Measurements from ENCODE around the gene FBXO28. TPM values are rescaled to one million over a fixed set of nuclear protein-coding genes. Genes with fewer than 3 reads are reported as not detected.

The FBXO28 gene
- total and polyA plus RNA-seq, 10 of the 15 experiments (the other 5 are each of a cell fraction or from before 2014, with no cell fraction given) = 4.3 to 23.2 (median 18.4) TPM

- no peak for TF ChIP-seq HDGF (IDR thresholded peaks at IDR 0.05)
- no peak for TF ChIP-seq MLLT1 (IDR thresholded peaks at IDR 0.05)
- TF ChIP-seq EGR1 (IDR thresholded peaks at IDR 0.05; ENCODE audit: borderline replicate concordance in 1 of 2, low read depth in 2 of 2, low read length in 2 of 2) = no peak
- no peak for TF ChIP-seq PKNOX1 (IDR thresholded peaks at IDR 0.05)
- no peak for TF ChIP-seq EED (IDR thresholded peaks at IDR 0.05; ENCODE audit: low read depth)
- no peak for TF ChIP-seq YBX1 (IDR thresholded peaks at IDR 0.05)
- no peak for TF ChIP-seq IRF4 (IDR thresholded peaks at IDR 0.05; ENCODE audit: low read depth, low read length)
- TF ChIP-seq GABPA (IDR thresholded peaks at IDR 0.05; ENCODE audit: low read depth) = no peak
- no peak for TF ChIP-seq EP300 (IDR thresholded peaks at IDR 0.05; ENCODE audit: borderline replicate concordance in 1 of 2, control insufficient read depth in 1 of 2, low read depth in 2 of 2, low read length in 2 of 2)
Measured at GRCh38 chr1:224199679-224200078, 85.8 kb downstream of the FBXO28 start (continued).

GRCh38 chr1:224201383-224201782 lies 87.5 kb downstream of the FBXO28 start:
- 85% methylated on average over 5 of the region's 5 CpGs for WGBS (ENCODE audit: insufficient coverage, insufficient replicate concordance, low lambda C conversion rate, missing lambda C conversion rate)
- TF ChIP-seq SMAD1 (IDR thresholded peaks at IDR 0.05; ENCODE audit: low read depth, partially characterized antibody) (no peak), FOS (IDR thresholded peaks at IDR 0.05; ENCODE audit: borderline replicate concordance, extremely low read depth, insufficient read length) (no peak), EZH2 (IDR thresholded peaks at IDR 0.05; ENCODE audit: borderline replicate concordance, control insufficient read depth, low read depth, low read length) (no peak), E2F8 (IDR thresholded peaks at IDR 0.05; ENCODE audit: low read depth, partially characterized antibody) (no peak), IRF3 (IDR thresholded peaks at IDR 0.05) (no peak)

More at GRCh38 chr1:224201383-224201782, 87.5 kb downstream of the FBXO28 start:
- Histone ChIP-seq H3K4me3 (no peak overlapping the region), H3K4me1 (ENCODE audit: control insufficient read depth, insufficient read depth, low read length) (peaks cover 27% of the 10 kb centered on the region), H2AFZ (ENCODE audit: control insufficient read depth, low read depth, low read length) (no peak overlapping the region), H3K27me3 (replicated peaks in 1 of 2; ENCODE audit: control insufficient read depth in 2 of 2, insufficient read depth in 2 of 2, low read length in 1 of 2) (no peaks in the 10 kb centered on the region), H3K4me2 (ENCODE audit: control insufficient read depth, insufficient read depth) (no peak overlapping the region), H3K27ac (ENCODE audit: control insufficient read depth, insufficient read depth) (no peak overlapping the region), H4K20me1 (ENCODE audit: control insufficient read depth, insufficient read depth) (no peaks in the 10 kb centered on the region; the same call in 1 of the 2 replicates), H3K9me3 (replicated peaks; ENCODE audit: control insufficient read depth, insufficient read depth, low read length) (no peaks in the 10 kb centered on the region), H3K79me2 (ENCODE audit: control insufficient read depth, insufficient read depth, low read length) (no peaks in the 10 kb centered on the region), H3K9ac (ENCODE audit: control insufficient read depth, insufficient read depth, low read length) (no peak overlapping the region), H3K36me3 (ENCODE audit: control insufficient read depth in 2 of 2, insufficient read depth in 2 of 2, low read length in 1 of 2) (no peaks in the 10 kb centered on the region)
- no peak for ATAC-seq
- ChIA-PET POLR2A (interaction anchor here (0.6 to 0.7 kb wide), 2 partner anchors 118 to 1739 kb away, joined by 3 read pairs; no protein-coding TSS in a partner anchor), CTCF (no interaction called here), RAD21 (ENCODE audit: unreplicated experiment) (no interaction called here), SMC1A (ENCODE audit: uncharacterized antibody, unreplicated experiment) (no interaction called here)
- FAIRE-seq = no peak
- intact Hi-C loops (cut with micrococcal nuclease; ENCODE audit: unreplicated experiment) (no loop called here), in situ Hi-C loops (cut with MboI) (no loop called here)
- DNase-seq (ENCODE audit: low read depth, low spot score) = no peak
- BruUV-seq (replicated peaks) = no TSS peak
